ENCODE results near the gene HRH2.

- no peak for TF ChIP-seq POLR2AphosphoS5 (IDR thresholded peaks at IDR 0.05)
- TF ChIP-seq POLR2A (IDR thresholded peaks at IDR 0.05), result no peak
- TF ChIP-seq CTCF (IDR thresholded peaks at IDR 0.05), result no peak
Observed at GRCh38 chr5:175695161-175696126, 37.6 kb downstream of the HRH2 start.
